ENCODE results near the gene SDCBP2.

The SDCBP2 gene

DNA sequence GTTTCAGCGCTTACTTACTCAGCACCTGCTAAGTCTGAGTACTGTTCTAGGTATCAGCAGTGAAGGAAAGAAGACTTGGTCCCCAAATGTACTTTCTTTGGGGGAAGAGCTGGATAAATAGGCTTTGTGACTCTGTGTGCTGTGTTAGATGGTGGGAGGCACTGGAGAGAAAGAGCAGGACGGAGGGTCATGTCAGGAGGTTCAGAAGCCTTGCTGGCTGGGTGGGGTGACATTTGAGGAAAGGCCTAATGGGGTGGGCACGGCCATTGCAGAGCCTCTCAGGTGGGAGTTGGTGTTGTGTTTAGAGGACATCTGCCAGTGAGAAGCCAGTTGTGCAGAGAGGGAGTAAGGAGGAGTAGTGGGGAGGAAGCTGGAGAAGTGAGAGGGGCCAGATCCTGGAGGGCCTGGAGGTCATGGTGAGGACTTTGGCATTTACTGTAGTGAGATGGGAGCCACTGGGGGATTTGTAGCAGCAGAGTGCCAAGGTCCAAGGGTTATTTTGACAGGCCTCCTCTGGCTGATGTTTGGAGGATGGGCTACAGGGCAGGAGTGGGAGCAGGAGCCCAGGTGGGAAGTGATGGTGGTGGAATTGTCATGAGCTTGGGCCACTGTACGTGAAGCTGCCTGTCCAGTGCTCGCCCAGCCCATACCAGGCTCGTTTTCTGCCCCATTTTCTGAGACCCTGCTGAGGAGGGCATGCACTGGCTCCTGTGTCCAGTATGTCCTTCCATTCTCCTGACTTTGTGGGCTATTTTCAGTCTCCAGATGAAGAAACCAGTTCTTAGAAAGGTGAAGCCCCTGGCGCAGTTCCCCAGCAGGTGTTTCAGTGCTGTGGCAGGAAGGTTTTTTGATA, 886 bp downstream of the SDCBP2 start:
- DNase-seq = no peak

- DNase-seq = no peak
Observed at GRCh38 chr20:1327241-1327653, 1.7 kb downstream of the SDCBP2 start.

DNA sequence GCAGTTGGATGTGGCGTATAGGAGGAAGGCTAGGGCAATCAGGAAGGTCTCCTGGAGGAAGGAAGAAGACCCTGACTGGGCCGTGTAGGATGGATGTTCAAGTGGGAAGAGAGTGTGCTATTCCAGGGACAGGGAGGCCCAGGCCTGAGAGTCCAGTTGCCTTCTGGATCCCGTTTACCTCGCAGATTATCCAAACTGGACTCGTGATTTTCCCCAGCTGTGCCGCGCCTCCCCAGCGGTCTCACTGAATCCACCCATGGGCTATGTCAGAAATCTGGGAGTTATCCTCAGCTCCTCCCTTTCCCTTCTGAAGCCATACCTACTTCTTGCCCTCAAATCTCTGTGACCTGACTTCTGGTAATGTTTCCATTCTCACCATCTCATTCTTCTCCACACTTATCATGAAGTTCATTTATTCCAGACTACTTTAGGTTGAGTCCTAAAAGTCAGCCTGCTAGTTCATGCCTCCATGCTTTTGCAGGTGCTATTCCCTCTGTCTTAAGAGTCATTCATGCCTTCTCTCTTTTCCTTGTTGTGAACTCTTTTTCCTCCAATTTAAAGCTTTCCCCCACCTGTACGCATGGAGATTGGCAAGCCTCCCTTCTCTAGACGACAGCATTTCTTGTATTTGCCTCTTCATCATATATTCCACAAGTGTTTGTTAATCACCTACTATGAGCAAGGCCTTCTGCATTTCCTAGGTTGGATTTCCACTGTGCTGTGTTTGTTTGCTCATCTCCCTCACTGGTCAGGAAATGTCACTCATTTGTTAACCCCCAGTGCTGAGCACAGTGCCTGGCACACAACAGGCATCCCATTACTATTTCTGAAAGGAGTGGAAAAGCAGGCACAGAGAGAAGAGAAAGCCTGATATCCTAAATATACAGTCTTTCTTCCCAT, 2.7 kb downstream of the SDCBP2 start:
- DNase-seq = no peak

GRCh38 chr20:1325173-1326030, 3.5 kb downstream of the SDCBP2 start:
- peak; percentile 98 for DNase-seq

GRCh38 chr20:1324598-1325172, 4.3 kb downstream of the SDCBP2 start:
- peak; percentile 16 for DNase-seq

DNA sequence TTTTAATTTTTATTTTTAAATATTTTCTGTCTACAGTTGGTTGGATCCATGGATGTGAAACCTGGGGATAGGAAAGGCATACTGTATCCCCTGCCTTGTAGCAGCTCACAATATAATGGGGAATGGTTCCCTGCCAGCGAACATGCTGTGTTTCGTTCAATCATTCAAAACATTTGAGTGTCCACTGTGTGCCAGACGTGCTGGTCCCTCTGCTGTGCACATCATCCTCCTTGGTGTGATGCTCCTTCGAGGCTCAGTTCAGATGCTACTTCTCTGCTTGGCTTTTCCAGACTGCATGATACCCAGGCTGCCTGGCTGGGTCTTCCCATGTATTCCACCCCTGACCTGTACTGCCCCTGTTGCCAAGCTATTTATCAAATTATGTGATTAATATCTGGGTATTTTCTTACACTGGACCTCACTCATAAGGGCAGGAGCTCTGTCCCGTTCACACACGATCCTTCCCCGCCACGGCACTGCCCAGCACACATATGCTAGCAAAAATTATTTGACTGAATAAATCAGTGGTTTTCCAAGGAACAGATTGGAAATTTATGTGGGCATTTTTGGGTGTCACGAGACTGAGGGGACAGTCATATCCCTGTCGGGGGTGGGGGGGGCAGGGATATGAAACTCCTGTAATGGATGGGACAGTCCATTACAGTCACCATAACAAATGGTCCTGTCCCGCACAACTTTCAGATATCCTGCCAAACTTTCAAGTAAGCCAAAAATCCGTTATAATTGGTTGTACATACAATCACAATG, 4.9 kb downstream of the SDCBP2 start:
- DNase-seq = no peak

GRCh38 chr20:1323256-1323655, 5.7 kb downstream of the SDCBP2 start:
- DNase-seq = no peak

GRCh38 chr20:1322511-1323245, 6.3 kb downstream of the SDCBP2 start:
- DNase-seq = no peak

GRCh38 chr20:1321654-1321939, 7.3 kb downstream of the SDCBP2 start:
- no peak for DNase-seq

DNA sequence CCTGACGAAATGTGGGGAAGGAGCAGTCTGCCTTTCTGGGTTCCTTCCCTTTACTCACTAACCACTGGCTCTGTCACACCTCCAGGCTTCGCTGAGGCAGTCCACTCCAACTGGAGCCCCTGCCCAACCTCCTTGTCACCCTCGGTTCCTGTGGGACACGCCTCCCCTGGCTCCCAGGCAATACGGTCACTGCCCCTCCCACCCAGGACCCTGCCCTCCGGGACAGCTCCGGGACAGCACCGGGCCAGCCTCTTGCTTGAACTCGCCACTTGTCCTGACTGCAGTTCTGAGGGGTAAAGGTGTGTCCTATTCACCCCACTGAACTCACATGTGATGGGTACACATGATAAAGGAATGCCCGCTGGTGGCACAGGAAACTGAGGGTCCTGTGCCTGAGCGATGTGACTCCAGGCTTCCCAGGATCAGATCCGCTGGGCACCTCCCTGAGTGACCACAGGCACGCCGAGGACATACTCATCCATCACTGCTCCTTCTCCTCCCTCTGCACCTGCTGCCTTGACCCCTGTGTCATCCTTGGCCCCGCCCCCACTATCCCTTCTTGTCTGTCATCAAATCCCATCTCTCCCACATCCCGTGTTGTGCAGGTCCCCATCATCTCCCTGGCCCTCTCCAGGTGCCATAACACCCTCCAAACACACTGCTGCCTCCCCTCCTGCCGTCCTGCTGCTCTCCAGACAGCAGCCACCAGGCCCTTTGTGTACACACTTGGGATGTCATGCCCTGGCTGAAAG, 7.9 kb downstream of the SDCBP2 start:
- no peak for DNase-seq

GRCh38 chr20:1320016-1320415, 8.9 kb downstream of the SDCBP2 start:
- no peak for DNase-seq

GRCh38 chr20:1319462-1319861, 9.5 kb downstream of the SDCBP2 start:
- no peak for DNase-seq

DNA sequence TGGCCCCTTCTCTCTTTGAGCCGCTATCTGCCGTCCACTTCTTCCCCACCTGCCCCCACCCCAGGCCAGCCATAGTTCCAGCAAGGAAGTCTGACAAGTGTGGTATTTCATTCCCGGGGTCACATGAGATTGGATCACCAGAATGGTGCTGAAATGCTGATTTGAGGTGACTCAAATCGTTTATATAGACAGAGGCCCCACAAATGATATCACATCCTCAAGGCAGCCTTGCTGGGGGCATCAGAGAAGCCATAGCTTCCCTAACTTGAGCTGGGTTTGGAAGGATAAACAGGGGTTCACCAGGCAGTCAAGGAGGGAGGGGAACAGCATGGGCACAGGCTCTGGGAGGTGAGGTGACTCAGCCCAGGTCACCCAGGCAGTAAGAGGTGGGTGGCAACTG, 9.9 kb downstream of the SDCBP2 start:
- DNase-seq = no peak

- no peak for DNase-seq
Observed at GRCh38 chr20:1317545-1318255, 11.2 kb downstream of the SDCBP2 start.

DNA sequence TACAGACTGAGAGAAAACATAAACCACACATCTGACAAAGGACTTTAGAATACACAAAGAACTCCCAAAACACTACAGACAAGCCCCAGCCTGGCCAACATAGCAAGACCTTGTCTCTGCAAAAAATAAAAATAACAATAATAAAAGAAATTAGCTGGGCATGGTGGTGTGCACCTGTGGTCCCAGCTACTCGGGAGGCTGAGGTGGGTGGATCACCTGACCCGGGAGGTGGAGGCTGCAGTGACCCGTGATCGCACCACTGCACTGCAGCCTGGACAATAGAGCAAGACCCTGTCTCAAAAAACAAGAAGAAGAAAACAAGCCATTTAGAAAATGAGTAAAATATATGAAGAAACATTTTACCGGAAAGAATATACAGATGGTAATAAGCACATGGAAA, 13.1 kb downstream of the SDCBP2 start:
- no peak for DNase-seq

DNA sequence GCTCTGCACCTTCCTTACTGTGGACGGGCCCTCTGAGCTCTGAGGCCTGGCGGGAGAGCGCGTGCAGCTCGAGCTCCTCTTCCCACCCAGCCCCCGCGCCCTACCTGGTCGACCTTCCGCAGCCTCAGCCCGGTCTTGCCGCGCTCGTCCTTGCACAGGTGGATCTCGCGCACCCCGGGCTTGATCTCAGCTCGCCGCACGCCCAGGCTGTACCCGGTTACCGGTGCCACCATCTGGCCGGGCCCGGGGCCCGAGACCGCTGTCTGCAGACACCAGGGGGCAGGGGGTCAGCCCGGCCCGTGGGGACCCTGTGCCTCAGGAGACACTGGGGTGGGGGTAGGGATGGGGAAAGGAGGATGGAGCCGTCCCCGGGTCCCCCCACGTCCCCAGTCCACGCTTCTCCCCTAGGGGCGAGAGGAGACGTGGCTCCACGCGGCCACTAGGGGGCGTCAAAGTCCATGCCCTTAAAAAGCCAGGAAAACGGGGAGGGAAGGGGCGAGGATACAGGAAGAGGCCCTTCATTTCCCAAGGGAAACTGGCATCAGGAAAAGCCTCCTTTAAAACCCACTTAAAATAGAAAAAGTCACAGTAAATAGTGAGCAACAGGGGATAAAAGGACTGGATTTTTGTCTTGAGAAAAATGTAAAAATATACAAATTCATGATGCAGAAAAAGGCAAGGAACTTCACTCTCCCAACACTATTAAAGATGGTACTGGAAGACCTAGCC, 15.5 kb downstream of the SDCBP2 start:
- peak; percentile 69 for DNase-seq

DNA sequence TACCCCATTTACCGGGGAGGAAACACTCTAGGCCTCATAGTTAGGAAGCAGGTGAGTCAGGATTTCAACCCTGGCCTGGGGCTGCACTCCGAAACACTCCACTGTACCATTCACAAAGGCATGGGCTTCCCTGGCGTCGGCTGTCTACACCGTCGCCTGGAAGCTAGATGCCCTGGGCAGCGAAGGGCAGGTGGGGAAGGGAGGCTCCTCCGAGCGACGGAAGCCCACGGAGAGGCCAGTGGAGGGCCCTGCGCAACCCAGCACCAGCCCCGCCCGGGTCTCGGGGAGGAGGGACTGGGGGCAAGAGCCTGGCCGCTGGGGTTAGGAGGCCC, 16.1 kb downstream of the SDCBP2 start:
- no peak for DNase-seq

GRCh38 chr20:1312308-1312707, 16.6 kb downstream of the SDCBP2 start:
- DNase-seq = no peak

GRCh38 chr20:1310506-1311190, 18.3 kb downstream of the SDCBP2 start:
- DNase-seq = no peak

Measured in T-helper 9 cell (primary cell).